Vagina (tissue), 2 donors: ENCODE results near the gene MGAT5. TPM values are rescaled to one million over a fixed set of nuclear protein-coding genes. Genes with fewer than 3 reads are reported as not detected.

Experiments
- DNase-seq, 2 donors: peaks; one replicate each; pipeline ENCODE4 v3.0.0-alpha.2; 2017; ENCODE audit errors: extremely low spot score in 2 of 2
- H3K27ac ChIP-seq: fragments of 200-600 bp; sonication (generic); one replicate; pipeline ENCODE4 v1.5.1; 2019
- H3K27me3 ChIP-seq: fragments of 200-600 bp; sonication (generic); one replicate; pipeline ENCODE4 v1.5.1; 2019
- H3K36me3 ChIP-seq, 2 donors: fragments of 200-600 bp; sonication (generic); one replicate each; pipeline ENCODE4 v1.5.1; 2017 to 2019
- H3K4me1 ChIP-seq: fragments of 200-600 bp; sonication (generic); one replicate; pipeline ENCODE4 v1.5.1; 2019
- H3K4me3 ChIP-seq, 2 donors: fragments of 200-600 bp; sonication (generic); 1 replicate in 1 of 2; 2 replicates in 1 of 2; pipeline ENCODE4 v1.5.1; 2016 to 2019
- H3K9me3 ChIP-seq: fragments of 200-600 bp; sonication (generic); one replicate; pipeline ENCODE4 v1.5.1; 2019
- POLR2A ChIP-seq, 2 donors: fragments of 450-650 bp; IDR thresholded peaks; one replicate each; pipeline ENCODE4 v1.6.1; 2017; ENCODE audit warnings: antibody characterized with exemption in 2 of 2, mild to moderate bottlenecking in 2 of 2, moderate library complexity in 2 of 2
- POLR2AphosphoS5 ChIP-seq, 2 donors: sonication (generic); formaldehyde crosslinking; IDR thresholded peaks; one replicate each; pipeline ENCODE4 v1.9.0; 2017; ENCODE audit warnings: antibody characterized with exemption in 2 of 2, mild to moderate bottlenecking in 2 of 2, low read depth in 1 of 2; ENCODE audit not compliant: insufficient read depth in 1 of 2
- intact Hi-C: fragments of 100-400 bp; cut with DNase I; formaldehyde crosslinking; loops from one replicate; pipeline ENCODE4 v1.15.1; 2023
- total RNA-seq: library from RNA; depleted of rRNA; stranded (reverse); fragments of >200 nt; gene quantifications from one replicate; pipeline ENCODE4 v1.2.3, GENCODE V29; 2016
- TF ChIP-seq, protein P1 (sequence below), 3 experiments: fragments of 450-650 bp in 2 of 3; fragments of 200-600 bp in 1 of 3; sonication (generic) in 1 of 3; IDR thresholded peaks; one replicate each; pipeline ENCODE4 v1.5.1; 2017 to 2019; ENCODE audit warnings: antibody characterized with exemption in 3 of 3, mild to moderate bottlenecking in 2 of 3, moderate library complexity in 2 of 3

The MGAT5 gene
- total RNA-seq, 1 donor from 2014 or later = 16.7 TPM

GRCh38 chr2:134429886-134430285 lies 176.0 kb downstream of the MGAT5 start:
- Histone ChIP-seq H3K4me3 (no peak overlapping the region), H3K27me3 (no peaks in the 10 kb centered on the region), H3K36me3 (peaks cover 0 to 8% of the 10 kb centered on the region in 2 donors), H3K27ac (no peak overlapping the region), H3K9me3 (no peaks in the 10 kb centered on the region), H3K4me1 (no peaks in the 10 kb centered on the region)
- TF ChIP-seq POLR2A (IDR thresholded peaks at IDR 0.05) = no peak
- no peak for TF ChIP-seq POLR2AphosphoS5 (IDR thresholded peaks at IDR 0.05; ENCODE audit: insufficient read depth in 1 of 2, low read depth in 1 of 2)
- TF ChIP-seq, protein P1, sequence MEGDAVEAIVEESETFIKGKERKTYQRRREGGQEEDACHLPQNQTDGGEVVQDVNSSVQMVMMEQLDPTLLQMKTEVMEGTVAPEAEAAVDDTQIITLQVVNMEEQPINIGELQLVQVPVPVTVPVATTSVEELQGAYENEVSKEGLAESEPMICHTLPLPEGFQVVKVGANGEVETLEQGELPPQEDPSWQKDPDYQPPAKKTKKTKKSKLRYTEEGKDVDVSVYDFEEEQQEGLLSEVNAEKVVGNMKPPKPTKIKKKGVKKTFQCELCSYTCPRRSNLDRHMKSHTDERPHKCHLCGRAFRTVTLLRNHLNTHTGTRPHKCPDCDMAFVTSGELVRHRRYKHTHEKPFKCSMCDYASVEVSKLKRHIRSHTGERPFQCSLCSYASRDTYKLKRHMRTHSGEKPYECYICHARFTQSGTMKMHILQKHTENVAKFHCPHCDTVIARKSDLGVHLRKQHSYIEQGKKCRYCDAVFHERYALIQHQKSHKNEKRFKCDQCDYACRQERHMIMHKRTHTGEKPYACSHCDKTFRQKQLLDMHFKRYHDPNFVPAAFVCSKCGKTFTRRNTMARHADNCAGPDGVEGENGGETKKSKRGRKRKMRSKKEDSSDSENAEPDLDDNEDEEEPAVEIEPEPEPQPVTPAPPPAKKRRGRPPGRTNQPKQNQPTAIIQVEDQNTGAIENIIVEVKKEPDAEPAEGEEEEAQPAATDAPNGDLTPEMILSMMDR (IDR thresholded peaks at IDR 0.05) = no peak
- DNase-seq = no peak
- intact Hi-C loops = no loop called here

- H3K36me3 ChIP-seq = peaks cover 0 to 12% of the 10 kb centered on the region in 2 donors
- H3K4me1 ChIP-seq = no peaks in the 10 kb centered on the region
- H3K9me3 ChIP-seq = no peaks in the 10 kb centered on the region
- DNase-seq = no peak
- TF ChIP-seq POLR2AphosphoS5 (IDR thresholded peaks at IDR 0.05; ENCODE audit: insufficient read depth in 1 of 2, low read depth in 1 of 2) = no peak
- TF ChIP-seq, protein P1 (IDR thresholded peaks at IDR 0.05) = no peak
- no peak for TF ChIP-seq POLR2A (IDR thresholded peaks at IDR 0.05)
- H3K27ac ChIP-seq = no peak overlapping the region
- H3K27me3 ChIP-seq = no peaks in the 10 kb centered on the region
- intact Hi-C loops = no loop called here
- no peak overlapping the region for H3K4me3 ChIP-seq
Measured at GRCh38 chr2:134431838-134432434, 178.1 kb downstream of the MGAT5 start.

GRCh38 chr2:134432435-134432883 lies 178.6 kb downstream of the MGAT5 start:
- Histone ChIP-seq H3K27ac (no peak overlapping the region), H3K27me3 (no peaks in the 10 kb centered on the region), H3K36me3 (peaks cover 0 to 12% of the 10 kb centered on the region in 2 donors), H3K4me3 (no peak overlapping the region), H3K9me3 (no peaks in the 10 kb centered on the region), H3K4me1 (no peaks in the 10 kb centered on the region)
- no peak for DNase-seq
- TF ChIP-seq POLR2AphosphoS5 (IDR thresholded peaks at IDR 0.05; ENCODE audit: insufficient read depth in 1 of 2, low read depth in 1 of 2) (no peak), POLR2A (IDR thresholded peaks at IDR 0.05) (no peak)
- TF ChIP-seq, protein P1 (IDR thresholded peaks at IDR 0.05) = no peak
- intact Hi-C loops = no loop called here

DNA sequence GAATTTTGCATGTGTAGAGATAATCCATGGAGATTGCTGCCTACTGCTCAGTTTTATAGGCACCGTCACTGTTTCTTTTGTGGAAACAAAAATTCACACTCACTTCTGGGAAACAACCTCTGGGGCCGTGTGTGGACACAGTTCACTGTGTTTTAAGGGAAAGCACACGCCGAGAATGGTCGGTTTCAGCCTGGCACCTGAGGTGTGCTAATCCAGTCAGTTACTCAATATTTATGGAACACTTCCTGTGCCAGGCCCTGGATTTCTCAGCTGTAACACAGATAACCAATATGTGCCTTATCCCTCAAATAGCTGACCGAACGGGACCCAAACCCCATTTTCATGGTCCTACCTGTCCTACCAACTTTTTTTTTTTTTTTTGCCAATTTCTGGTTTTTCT lies 179.6 kb downstream of the MGAT5 start:
- TF ChIP-seq POLR2A (IDR thresholded peaks at IDR 0.05) (no peak), POLR2AphosphoS5 (IDR thresholded peaks at IDR 0.05; ENCODE audit: insufficient read depth in 1 of 2, low read depth in 1 of 2) (no peak)
- TF ChIP-seq, protein P1 (IDR thresholded peaks at IDR 0.05) = no peak
- H3K36me3 ChIP-seq = peaks cover 0 to 12% of the 10 kb centered on the region in 2 donors
- H3K4me3 ChIP-seq = no peak overlapping the region
- H3K27me3 ChIP-seq = no peaks in the 10 kb centered on the region
- H3K27ac ChIP-seq = no peak overlapping the region
- no peaks in the 10 kb centered on the region for H3K4me1 ChIP-seq
- no peaks in the 10 kb centered on the region for H3K9me3 ChIP-seq
- intact Hi-C loops = no loop called here
- no peak for DNase-seq

GRCh38 chr2:134433979-134434378 lies 180.1 kb downstream of the MGAT5 start:
- H3K27me3 ChIP-seq = no peaks in the 10 kb centered on the region
- H3K36me3 ChIP-seq = peaks cover 0 to 12% of the 10 kb centered on the region in 2 donors
- TF ChIP-seq POLR2A (IDR thresholded peaks at IDR 0.05) (no peak), POLR2AphosphoS5 (IDR thresholded peaks at IDR 0.05; ENCODE audit: insufficient read depth in 1 of 2, low read depth in 1 of 2) (no peak)
- TF ChIP-seq, protein P1 (IDR thresholded peaks at IDR 0.05) = no peak
- no peaks in the 10 kb centered on the region for H3K4me1 ChIP-seq
- H3K27ac ChIP-seq = no peak overlapping the region
- DNase-seq = no peak
- H3K9me3 ChIP-seq = no peaks in the 10 kb centered on the region
- intact Hi-C loops = no loop called here
- no peak overlapping the region for H3K4me3 ChIP-seq
